Glomerular endothelial cell (primary cell): ENCODE data around the gene GPR162. TPM values are rescaled to one million over a fixed set of nuclear protein-coding genes. Genes with fewer than 3 reads are reported as not detected.

Experiments
- DNase-seq: peaks from one replicate; pipeline ENCODE4 v3.0.0-alpha.2; 2011; ENCODE audit warnings: low read depth, low spot score; ENCODE audit errors: extremely low read depth
- total RNA-seq: library from RNA; depleted of rRNA; stranded (reverse); fragments of >200 nt; gene quantifications from 2 replicates; pipeline ENCODE4 v1.2.3, GENCODE V29; 2015

GPR162 gene
- total RNA-seq, 1 donor from 2014 or later: 3.7 TPM

DNA sequence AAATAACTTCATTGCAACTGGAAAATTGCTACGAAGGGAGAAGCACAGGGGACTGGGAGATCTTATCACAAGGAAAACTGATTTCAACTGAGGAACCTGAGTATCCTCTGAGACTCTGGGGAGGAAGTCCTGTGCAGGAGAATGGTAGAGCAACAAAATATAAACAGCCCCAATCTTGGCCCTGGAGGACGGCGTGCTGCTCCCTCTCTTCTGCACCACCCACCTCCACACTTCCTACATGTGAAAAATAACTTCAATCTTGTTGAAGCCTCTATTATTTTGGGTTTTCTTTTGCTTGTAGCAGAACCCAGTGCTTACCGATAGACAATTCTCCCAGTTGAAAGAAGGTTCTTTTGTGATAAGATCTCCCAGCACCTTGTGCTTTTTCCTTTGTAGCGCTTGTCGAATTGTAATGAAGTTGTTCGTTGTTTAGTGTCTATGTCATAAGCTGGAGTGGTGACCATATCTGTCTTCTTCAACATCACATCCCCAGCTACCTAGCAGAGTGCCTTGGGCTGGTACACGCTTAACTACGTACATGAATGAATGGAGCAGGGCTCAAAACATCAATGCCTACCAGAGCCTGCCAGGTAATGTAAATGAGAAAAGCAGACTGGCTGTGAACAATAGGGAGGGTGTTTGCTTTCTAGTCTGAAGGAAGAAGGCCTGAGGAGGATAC, 35.1 kb upstream of the GPR162 start:
- no peak for DNase-seq

DNA sequence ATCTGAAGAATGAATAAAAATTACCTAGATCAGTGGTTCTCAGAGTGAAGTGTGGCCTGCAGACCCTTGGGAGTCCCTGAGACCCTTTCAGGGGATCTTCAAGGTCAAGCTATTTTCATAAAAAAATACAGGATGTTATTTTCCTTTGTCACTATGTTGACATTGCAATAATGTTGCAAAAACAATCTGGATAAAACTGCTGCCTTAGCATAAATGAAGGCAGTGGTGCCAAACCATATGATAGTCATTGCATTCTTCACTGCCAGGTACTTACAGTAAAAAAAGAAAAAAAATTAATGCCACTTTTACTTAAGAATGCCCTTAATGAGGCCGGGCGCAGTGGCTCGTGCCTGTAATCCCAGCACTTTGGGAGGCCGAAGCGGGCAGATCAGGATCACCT, 34.3 kb upstream of the GPR162 start:
- no peak for DNase-seq

DNA sequence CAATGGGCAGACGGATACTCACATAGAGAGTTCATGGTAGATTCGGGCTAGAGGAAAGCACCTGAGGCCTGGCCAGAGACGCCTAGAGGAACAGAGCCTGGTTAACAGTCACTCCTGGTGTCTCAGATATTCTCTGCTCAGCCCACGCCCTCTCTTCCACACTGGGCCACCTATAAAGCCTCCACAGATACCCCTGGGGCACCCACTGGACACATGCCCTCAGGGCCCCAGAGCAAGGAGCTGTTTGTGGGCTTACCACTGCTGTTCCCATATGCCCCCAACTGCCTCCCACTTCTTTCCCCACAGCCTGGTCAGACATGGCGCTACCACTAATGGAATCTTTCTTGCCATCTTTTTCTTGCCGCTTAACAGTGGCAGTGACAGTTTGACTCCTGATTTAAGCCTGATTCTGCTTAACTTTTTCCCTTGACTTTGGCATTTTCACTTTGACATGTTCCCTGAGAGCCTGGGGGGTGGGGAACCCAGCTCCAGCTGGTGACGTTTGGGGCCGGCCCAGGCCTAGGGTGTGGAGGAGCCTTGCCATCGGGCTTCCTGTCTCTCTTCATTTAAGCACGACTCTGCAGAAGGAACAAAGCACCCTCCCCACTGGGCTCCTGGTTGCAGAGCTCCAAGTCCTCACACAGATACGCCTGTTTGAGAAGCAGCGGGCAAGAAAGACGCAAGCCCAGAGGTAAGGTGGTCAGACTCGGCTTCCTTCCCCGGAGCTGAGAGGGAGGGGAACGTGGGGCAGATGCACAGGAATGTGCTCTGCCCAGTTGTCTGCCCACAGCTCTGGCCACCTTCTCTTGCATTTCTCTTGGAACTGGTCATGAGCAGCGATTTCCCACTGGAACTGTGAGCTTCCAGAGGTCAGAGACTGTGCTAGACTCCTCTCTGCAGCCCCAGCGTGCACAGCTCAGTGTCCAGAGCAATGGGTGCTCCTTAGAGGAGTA, 32.4 kb upstream of the GPR162 start, which contains the start of gene CD4:
TSS of gene CD4 (plus strand) at position 557 of the 953 bp plus-strand sequence. CDS start 10,611 bp downstream, outside the sequence.
- DNase-seq: no peak

DNA sequence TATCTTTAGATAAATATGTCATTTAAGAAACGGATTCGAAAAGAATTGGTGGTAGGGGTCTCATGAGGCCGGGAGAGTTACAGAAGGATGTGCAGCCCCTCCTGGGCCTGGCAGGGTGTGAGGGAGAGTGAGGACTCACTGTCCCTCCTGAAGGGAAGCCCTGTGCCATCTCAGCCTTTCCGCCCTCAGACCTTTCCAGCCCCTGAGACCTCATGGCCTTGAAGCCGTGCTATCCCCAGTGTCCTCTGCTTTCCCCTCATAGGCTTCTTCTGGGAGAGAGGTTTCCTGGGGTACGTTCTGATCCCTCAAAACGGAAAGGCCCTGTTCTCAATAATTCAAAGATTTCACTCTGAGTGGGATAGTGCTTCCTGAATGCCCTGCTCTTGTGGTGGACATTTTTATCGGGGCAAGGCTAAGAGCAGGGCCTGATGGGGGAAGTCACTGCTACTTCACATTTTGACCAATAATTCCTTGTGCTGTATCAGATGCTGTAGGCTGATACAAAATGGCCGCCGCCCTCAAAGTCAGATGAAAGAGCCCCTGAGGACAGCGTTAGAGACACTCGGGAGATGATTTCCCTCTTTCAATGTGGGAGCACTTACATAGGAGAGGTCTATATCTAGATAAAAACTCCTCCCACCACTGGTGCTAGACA, 31.0 kb upstream of the GPR162 start:
- DNase-seq: no peak

DNA sequence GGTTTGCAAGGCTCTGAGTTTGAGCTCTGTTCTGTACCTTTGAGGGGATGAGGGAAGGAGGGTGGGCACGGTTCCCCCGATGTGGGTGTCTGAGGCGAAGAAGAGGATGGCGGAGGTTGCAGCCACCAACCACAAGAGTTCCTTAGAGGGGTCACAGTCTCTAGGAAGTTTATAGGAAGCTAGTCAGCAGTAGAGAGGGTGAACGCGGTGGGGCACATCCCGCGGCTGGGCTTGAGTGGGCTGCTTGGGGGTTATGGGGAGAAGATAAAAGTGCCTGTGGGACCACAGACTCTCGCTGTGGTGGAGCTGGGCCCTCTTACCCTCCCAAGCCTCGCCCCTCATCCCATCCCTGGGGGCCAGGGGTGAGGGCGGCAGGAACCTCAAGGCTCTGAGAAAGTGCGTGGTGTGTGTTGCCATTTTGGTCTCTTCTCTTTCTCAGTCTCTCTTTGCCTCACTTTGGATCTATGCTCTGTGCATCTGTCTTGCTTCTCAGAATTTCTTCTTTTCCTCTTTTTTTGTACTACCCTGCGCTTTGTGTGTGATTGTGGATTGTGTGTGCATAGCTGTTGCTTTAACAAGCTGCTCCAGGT, 29.6 kb upstream of the GPR162 start:
- no peak for DNase-seq

DNA sequence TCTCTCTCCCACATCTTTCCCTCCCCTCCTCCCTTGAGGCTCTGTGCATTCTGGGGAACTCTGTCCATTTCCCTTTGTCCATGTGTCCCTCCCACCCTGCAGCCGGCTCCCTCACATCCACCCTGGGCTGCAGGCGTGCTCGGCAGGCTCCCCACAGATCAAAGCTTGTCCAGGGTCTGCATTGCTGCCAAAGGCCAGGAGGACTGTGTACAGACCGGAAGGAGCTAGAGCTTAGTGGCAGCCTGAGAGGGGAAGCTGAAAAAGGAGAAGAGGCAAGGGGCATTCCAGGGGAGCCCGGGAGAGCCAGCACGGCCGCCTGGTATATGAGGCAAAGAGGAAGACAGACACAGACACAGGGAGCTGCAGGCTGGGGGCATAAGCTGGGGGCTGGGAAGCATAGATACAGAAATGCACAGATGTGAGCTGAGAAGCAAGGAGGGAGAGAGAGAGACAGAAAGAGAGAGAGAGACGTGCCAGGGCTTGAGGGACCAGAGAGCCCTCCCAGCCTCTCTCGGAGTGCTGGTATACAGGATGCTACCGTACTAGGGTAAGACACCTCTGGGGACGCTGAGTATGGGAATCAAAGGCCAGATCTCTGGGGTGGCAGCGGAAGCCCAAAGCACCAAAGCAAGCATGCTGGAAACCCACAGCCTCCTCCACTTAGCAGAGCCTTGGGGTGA, 29.0 kb upstream of the GPR162 start:
- DNase-seq: no peak

DNA sequence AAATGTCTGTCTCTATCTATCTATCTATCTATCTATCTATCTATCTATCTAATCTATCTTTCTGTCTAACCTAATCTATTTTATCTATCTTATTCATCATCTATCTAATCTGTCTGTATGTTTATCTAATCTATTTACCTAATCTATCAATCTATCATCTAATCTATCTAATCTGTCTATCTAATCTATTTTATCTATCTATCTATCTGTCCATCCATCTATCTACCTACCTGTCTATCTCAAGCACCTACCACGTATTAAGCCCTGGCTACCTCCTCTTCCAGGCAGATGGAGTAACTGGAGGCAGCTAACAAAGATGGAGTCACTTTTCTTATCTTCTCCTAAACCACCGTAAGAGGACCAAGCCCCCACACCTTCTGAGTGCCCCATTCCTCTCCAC, 26.5 kb upstream of the GPR162 start:
- DNase-seq: no peak

DNA sequence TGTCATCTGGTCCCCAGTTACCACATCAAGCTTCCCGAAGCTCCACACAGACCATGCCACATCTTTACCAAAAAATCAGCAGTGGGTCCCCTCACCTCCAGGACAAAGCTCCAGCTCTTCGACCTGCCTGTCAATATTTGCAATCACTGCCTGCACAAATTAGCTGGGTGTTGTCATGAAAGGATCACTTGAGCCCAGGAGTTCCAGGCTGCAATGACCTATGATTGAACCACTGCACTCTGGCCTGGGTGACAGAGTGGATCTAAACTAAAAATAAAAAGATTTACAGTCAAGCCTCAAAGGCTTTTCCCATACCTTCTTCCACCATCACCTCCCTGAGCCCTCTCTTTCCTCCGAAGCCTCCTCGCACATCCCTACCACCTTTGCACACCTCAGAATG, 25.0 kb upstream of the GPR162 start:
- no peak for DNase-seq

DNA sequence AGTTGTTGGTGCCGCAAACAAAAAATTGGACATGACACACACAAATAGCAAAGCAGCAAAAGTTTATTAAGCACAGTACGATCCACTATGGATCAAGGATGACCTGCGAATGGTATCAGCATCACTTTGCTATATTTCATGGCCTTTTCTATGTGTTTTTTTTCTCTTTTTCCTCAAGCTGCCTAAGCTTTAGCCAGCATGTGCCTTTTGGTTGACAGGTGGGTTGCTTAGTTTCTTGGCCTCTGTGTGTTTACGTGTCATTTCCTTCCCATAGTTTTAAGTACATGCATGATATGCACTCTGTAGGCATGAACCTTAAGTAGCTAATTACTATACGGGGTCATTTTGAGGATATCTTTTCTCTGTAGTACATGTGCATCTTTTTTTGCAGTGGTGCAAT, 22.5 kb upstream of the GPR162 start:
- no peak for DNase-seq

DNA sequence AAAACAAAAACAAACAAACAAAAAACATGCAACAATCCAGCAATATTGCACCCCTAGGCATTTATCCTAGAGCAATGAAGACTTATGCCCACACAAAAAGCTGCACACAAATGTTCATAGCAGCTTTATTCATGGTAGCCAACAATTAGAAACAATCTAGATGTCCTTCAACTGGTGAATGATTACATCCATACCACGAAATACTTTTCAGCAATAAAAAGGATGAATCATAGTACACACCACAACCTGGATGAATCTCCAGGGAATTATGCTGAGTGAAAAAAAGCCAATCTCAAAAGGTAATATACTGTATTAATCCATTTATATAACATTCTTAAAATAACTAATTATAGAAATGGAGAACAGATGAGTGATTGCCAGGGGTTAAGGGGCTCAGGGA, 14.5 kb upstream of the GPR162 start:
- DNase-seq: no peak

- no peak for DNase-seq
Observed at GRCh38 chr12:6809056-6809455, 12.6 kb upstream of the GPR162 start.

- DNase-seq: no peak
Observed at GRCh38 chr12:6810758-6811157, 10.9 kb upstream of the GPR162 start.

DNA sequence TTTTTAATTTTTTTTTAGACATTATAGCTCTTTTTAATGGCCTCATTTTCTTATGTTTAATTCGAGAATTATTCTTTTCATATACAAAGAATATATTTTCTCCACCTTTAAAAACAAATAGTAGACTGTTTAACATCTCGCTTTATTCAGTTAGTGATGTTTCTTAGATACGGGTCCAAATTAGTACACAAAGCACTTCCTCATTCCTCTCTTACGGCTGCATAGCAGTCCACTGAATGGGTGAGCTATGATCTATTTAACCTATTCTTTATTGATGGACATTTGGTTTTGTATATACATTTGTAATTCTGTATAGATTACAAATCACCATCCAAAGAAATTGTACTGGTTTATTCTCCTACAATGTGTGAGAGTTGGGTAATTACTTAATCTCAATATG, 8.3 kb upstream of the GPR162 start:
- DNase-seq: no peak

GRCh38 chr12:6816598-6816997, 5.0 kb upstream of the GPR162 start:
- DNase-seq: no peak

GRCh38 chr12:6817098-6817497, 4.5 kb upstream of the GPR162 start:
- no peak for DNase-seq

- no peak for DNase-seq
Observed at GRCh38 chr12:6817662-6818157, 3.9 kb upstream of the GPR162 start.

- no peak for DNase-seq
Observed at GRCh38 chr12:6818222-6818621, 3.4 kb upstream of the GPR162 start.

DNA sequence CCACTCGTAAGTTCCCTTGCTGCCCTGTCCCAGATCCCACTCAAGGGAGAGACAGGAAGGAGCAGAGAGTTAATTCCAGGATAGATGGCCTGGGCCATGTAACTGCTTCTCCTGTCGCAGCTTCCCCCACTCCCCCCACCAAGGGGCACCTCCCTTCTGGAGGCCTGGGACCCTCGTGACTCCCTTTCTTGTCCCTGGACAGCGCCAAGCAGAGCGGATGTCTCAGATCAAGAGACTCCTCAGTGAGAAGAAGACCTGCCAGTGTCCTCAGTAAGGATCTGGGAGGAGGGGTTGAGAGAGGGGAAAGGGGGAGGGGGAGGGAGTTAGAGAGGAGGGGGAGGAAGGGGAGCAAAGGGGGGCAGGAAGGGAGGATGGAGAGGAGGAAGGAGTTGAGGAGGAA, 3.0 kb upstream of the GPR162 start:
- no peak for DNase-seq

GRCh38 chr12:6819106-6820030, 2.3 kb upstream of the GPR162 start:
- no peak for DNase-seq
